Peyer's patch (tissue), 4 donors: ENCODE results near the gene ABLIM1.

Source experiments
- POLR2A ChIP-seq, 2 donors: fragments of 450-650 bp; IDR thresholded peaks; one replicate each; pipeline ENCODE4 v1.5.1; 2017; ENCODE audit warnings: antibody characterized with exemption in 2 of 2, mild to moderate bottlenecking in 2 of 2, moderate library complexity in 2 of 2
- TF ChIP-seq, protein P1 (sequence below), 6 experiments: fragments of 450-650 bp in 4 of 6; fragments of 200-600 bp in 2 of 6; sonication (generic) in 1 of 6; IDR thresholded peaks; one replicate each; pipeline ENCODE4 v1.5.1; 2017 to 2019; ENCODE audit warnings: antibody characterized with exemption in 6 of 6, mild to moderate bottlenecking in 3 of 6, moderate library complexity in 1 of 6

DNA sequence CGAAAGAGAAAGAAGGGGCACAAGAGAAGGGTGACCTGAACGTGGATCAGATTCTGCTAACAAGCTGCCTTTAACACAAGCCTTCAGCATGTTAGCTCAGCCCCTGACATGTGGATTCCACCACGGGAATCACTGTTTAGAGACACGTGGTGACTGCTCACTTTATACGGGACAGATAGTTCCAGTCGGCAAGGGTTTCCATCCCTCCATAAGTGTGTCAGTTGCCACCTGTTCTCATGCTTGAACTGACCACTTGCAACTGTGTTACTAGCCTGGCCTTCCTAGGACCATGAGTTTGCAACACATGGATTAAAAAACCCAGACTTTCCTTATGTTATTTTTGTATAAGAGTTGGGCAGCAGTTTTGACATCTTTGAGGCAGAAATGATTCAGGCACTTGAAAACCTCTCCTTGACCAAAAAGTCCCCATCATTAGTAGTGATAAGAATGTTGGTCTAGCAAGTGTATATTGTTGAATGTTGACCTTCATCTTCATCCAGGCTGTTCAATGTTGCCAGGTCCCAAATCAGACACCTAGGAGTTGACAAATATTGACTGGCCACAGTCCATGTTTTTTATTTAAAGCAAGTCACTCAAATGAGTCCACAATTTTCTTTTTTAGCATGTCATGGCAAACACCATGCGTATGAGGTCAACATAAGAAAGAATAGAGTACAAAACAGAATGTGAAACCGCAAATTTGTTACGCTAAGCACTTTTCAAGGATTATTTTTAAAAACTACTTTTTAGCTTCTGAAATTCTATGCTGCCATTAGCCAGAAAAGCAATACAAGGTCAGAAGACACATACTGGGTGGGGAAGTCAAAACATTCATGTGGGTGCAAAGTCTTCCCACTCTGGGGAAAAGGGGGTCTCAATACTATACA lies 101.6 kb downstream of the ABLIM1 start:
- TF ChIP-seq, protein P1, sequence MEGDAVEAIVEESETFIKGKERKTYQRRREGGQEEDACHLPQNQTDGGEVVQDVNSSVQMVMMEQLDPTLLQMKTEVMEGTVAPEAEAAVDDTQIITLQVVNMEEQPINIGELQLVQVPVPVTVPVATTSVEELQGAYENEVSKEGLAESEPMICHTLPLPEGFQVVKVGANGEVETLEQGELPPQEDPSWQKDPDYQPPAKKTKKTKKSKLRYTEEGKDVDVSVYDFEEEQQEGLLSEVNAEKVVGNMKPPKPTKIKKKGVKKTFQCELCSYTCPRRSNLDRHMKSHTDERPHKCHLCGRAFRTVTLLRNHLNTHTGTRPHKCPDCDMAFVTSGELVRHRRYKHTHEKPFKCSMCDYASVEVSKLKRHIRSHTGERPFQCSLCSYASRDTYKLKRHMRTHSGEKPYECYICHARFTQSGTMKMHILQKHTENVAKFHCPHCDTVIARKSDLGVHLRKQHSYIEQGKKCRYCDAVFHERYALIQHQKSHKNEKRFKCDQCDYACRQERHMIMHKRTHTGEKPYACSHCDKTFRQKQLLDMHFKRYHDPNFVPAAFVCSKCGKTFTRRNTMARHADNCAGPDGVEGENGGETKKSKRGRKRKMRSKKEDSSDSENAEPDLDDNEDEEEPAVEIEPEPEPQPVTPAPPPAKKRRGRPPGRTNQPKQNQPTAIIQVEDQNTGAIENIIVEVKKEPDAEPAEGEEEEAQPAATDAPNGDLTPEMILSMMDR (IDR thresholded peaks at IDR 0.05), result no peak
- TF ChIP-seq POLR2A (IDR thresholded peaks at IDR 0.05), result no peak
